CD14-positive monocyte (primary cell): Measurements from ENCODE around the gene ZNF10. TPM values are rescaled to one million over a fixed set of nuclear protein-coding genes. Genes with fewer than 3 reads are reported as not detected.

ENCODE experiments used
- DNase-seq, 3 donors: peaks; one replicate each; pipeline ENCODE4 v3.0.0-alpha.2; 2011 to 2022
- H2AFZ ChIP-seq: 2 replicates; pipeline ENCODE4 v1.6.0; 2012; ENCODE audit warnings: mild to moderate bottlenecking, low read depth, low read length, inconsistent platforms; ENCODE audit not compliant: insufficient read depth, poor library complexity, severe bottlenecking
- H3K27ac ChIP-seq, 2 donors: 1 replicate in 1 of 2; 2 replicates in 1 of 2; pipeline ENCODE4 v1.5.1; 2012 to 2013; ENCODE audit warnings: low read length in 2 of 2, control low read depth in 1 of 2, inconsistent platforms in 1 of 2, low read depth in 1 of 2, mild to moderate bottlenecking in 1 of 2
- H3K27me3 ChIP-seq, 2 donors: one replicate each; pipeline versions ENCODE4 v1.6.0 to v1.6.1; 2011 to 2013; ENCODE audit warnings: low read length in 2 of 2; ENCODE audit not compliant: control insufficient read depth in 2 of 2, insufficient read depth in 2 of 2
- H3K36me3 ChIP-seq, 2 donors: replicated peaks in 1 of 2; 1 replicate in 1 of 2; 2 replicates in 1 of 2; pipeline versions ENCODE4 v1.5.1 to v1.6.1; 2012 to 2013; ENCODE audit warnings: low read length in 2 of 2, control low read depth in 1 of 2, inconsistent platforms in 1 of 2, mild to moderate bottlenecking in 1 of 2; ENCODE audit not compliant: insufficient read depth in 2 of 2, control insufficient read depth in 1 of 2
- H3K4me1 ChIP-seq, 2 donors: 1 replicate in 1 of 2; 2 replicates in 1 of 2; pipeline versions ENCODE4 v1.5.1 to v1.6.1; 2012 to 2013; ENCODE audit warnings: low read length in 2 of 2, control low read depth in 1 of 2, inconsistent platforms in 1 of 2, mild to moderate bottlenecking in 1 of 2, moderate library complexity in 1 of 2; ENCODE audit not compliant: insufficient read depth in 2 of 2, control insufficient read depth in 1 of 2
- H3K4me2 ChIP-seq: replicated peaks from 2 replicates; pipeline ENCODE3; 2012; ENCODE audit warnings: low read length, moderate library complexity, mild to moderate bottlenecking; ENCODE audit not compliant: poor library complexity, severe bottlenecking; ENCODE audit errors: extremely low read depth
- H3K4me3 ChIP-seq, 3 experiments: fragments of 200-600 bp in 1 of 3; sonication (generic) in 1 of 3; replicated peaks in 1 of 3; 1 replicate in 2 of 3; 2 replicates in 1 of 3; pipeline ENCODE4 v1.5.1; 2011 to 2013; ENCODE audit warnings: low read length in 3 of 3, mild to moderate bottlenecking in 3 of 3, control low read depth in 2 of 3, low read depth in 2 of 3, inconsistent platforms in 1 of 3, moderate library complexity in 1 of 3
- H3K79me2 ChIP-seq: 2 replicates; pipeline ENCODE4 v1.6.0; 2012; ENCODE audit warnings: mild to moderate bottlenecking, control low read depth, inconsistent platforms, low read length, moderate library complexity; ENCODE audit not compliant: insufficient read depth
- H3K9ac ChIP-seq: 2 replicates; pipeline ENCODE4 v1.6.0; 2017; ENCODE audit warnings: low read length, mild to moderate bottlenecking; ENCODE audit not compliant: insufficient read depth, poor library complexity, severe bottlenecking
- H3K9me3 ChIP-seq, 2 donors: replicated peaks in 1 of 2; 1 replicate in 1 of 2; 2 replicates in 1 of 2; pipeline versions ENCODE4 v1.5.1 to v1.6.1; 2012 to 2013; ENCODE audit warnings: low read length in 2 of 2, control low read depth in 1 of 2; ENCODE audit not compliant: control insufficient read depth in 1 of 2, insufficient read depth in 1 of 2
- H4K20me1 ChIP-seq: 2 replicates; pipeline ENCODE4 v1.6.0; 2012; ENCODE audit warnings: mild to moderate bottlenecking, low read length, control low read depth, moderate library complexity; ENCODE audit not compliant: insufficient read depth
- H3K27ac Mint-ChIP-seq, 7 donors: one replicate each; pipeline ENCODE4 v1.8.0; 2020; ENCODE audit warnings: mild to moderate bottlenecking in 7 of 7, mixed read lengths in 7 of 7, moderate library complexity in 6 of 7, inconsistent platforms in 2 of 7
- H3K27me3 Mint-ChIP-seq, 3 donors: one replicate each; pipeline ENCODE4 v1.8.0; 2021 to 2022; ENCODE audit warnings: low read depth in 3 of 3, mild to moderate bottlenecking in 3 of 3, mixed read lengths in 3 of 3, moderate library complexity in 3 of 3, inconsistent platforms in 1 of 3
- H3K36me3 Mint-ChIP-seq, 2 donors: one replicate each; pipeline ENCODE4 v1.8.0; 2020; ENCODE audit warnings: mixed read lengths in 2 of 2, inconsistent platforms in 1 of 2, mild to moderate bottlenecking in 1 of 2
- H3K4me1 Mint-ChIP-seq: one replicate; pipeline ENCODE4 v1.8.0; 2020; ENCODE audit warnings: mild to moderate bottlenecking, mixed read lengths
- H3K4me3 Mint-ChIP-seq, 2 donors: one replicate each; pipeline ENCODE4 v1.8.0; 2020; ENCODE audit warnings: mild to moderate bottlenecking in 2 of 2, mixed read lengths in 2 of 2, moderate library complexity in 1 of 2
- H3K9me3 Mint-ChIP-seq, 7 donors: one replicate each; pipeline ENCODE4 v1.8.0; 2020 to 2022; ENCODE audit warnings: mixed read lengths in 7 of 7, mild to moderate bottlenecking in 6 of 7, moderate library complexity in 6 of 7, inconsistent platforms in 2 of 7
- WGBS: methylation state at CpG from one replicate; pipeline ENCODE4 v1.1.5; 2013; ENCODE audit warnings: missing lambda C conversion rate; ENCODE audit not compliant: insufficient coverage; 5-methylcytosine and 5-hydroxymethylcytosine counted together
- intact Hi-C, 2 donors: fragments of 100-400 bp; cut with micrococcal nuclease; formaldehyde crosslinking; loops; one replicate each; pipeline versions ENCODE4 v1.15.0 to v1.15.1; 2023
- polyA plus RNA-seq, 3 donors: library from polyadenylated mRNA; depleted of rRNA in 1 of 3; unstranded in 2 of 3; stranded (reverse) in 1 of 3; fragments of 300-500 nt in 2 of 3; fragments of >200 nt in 1 of 3; fragmentation: Illumina TruSeq in 2 of 3; gene quantifications; 1 replicate in 2 of 3; 2 replicates in 1 of 3; pipeline ENCODE4 v1.2.3, GENCODE V29; 2012 to 2021
- TF ChIP-seq, protein P1 (sequence below): fragments of 200-600 bp; IDR thresholded peaks from one replicate; pipeline ENCODE4 v1.8.0; 2022; ENCODE audit warnings: antibody characterized with exemption, mild to moderate bottlenecking

Gene ZNF10
- polyA plus RNA-seq, 3 donors, result 0.68 to 1.00 (median 0.79) TPM

- intact Hi-C loops, result loop anchor here in 1 of 2 donors (5.0 kb wide), 2 partner anchors 176 to 196 kb away; partner anchors contain the start of gene CHFR
- DNase-seq, result no peak
- peaks cover 0 to 4% (median 0%) of the 10 kb centered on the region in 3 donors for H3K27me3 Mint-ChIP-seq
These were observed 47.1 kb upstream of the ZNF10 start for GRCh38 chr12:133083345-133083744.

GRCh38 chr12:133105620-133106019, 24.8 kb upstream of the ZNF10 start:
- Mint-ChIP-seq H3K9me3 (peaks cover 47 to 97% (median 89%) of the 10 kb centered on the region in 7 donors), H3K27ac (no peak overlapping the region), H3K27me3 (peaks cover 0 to 2% (median under 1%) of the 10 kb centered on the region in 3 donors), H3K4me1 (no peaks in the 10 kb centered on the region), H3K4me3 (no peak overlapping the region), H3K36me3 (peaks cover 41 to 49% of the 10 kb centered on the region in 2 donors)
- Histone ChIP-seq H3K9ac (no peak overlapping the region), H3K4me3 (peak overlapping the region in 1 of 3 experiments; percentile 53), H3K36me3 (peaks cover 27 to 76% of the 10 kb centered on the region in 2 donors), H2AFZ (no peak overlapping the region), H3K4me2 (no peak overlapping the region), H4K20me1 (no peaks in the 10 kb centered on the region), H3K27me3 (no peaks in the 10 kb centered on the region), H3K79me2 (no peaks in the 10 kb centered on the region), H3K4me1 (no peaks in the 10 kb centered on the region), H3K27ac (no peak overlapping the region), H3K9me3 (peaks cover 52 to 100% of the 10 kb centered on the region in 2 donors)
- TF ChIP-seq, protein P1, sequence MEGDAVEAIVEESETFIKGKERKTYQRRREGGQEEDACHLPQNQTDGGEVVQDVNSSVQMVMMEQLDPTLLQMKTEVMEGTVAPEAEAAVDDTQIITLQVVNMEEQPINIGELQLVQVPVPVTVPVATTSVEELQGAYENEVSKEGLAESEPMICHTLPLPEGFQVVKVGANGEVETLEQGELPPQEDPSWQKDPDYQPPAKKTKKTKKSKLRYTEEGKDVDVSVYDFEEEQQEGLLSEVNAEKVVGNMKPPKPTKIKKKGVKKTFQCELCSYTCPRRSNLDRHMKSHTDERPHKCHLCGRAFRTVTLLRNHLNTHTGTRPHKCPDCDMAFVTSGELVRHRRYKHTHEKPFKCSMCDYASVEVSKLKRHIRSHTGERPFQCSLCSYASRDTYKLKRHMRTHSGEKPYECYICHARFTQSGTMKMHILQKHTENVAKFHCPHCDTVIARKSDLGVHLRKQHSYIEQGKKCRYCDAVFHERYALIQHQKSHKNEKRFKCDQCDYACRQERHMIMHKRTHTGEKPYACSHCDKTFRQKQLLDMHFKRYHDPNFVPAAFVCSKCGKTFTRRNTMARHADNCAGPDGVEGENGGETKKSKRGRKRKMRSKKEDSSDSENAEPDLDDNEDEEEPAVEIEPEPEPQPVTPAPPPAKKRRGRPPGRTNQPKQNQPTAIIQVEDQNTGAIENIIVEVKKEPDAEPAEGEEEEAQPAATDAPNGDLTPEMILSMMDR, result no peak
- WGBS, result no CpG with 5 or more reads among the region's 3 CpGs
- no peak for DNase-seq
- intact Hi-C loops, result no loop called here

More at GRCh38 chr12:133083345-133083744, 47.1 kb upstream of the ZNF10 start:
- 95% methylated on average over 5 of the region's 6 CpGs for WGBS
- Histone ChIP-seq H4K20me1 (no peaks in the 10 kb centered on the region), H2AFZ (no peak overlapping the region), H3K4me3 (peak overlapping the region in 1 of 3 experiments; percentile 86), H3K27ac (no peak overlapping the region), H3K4me2 (no peak overlapping the region), H3K9ac (no peak overlapping the region), H3K36me3 (peaks cover 40 to 69% of the 10 kb centered on the region in 2 donors), H3K79me2 (peaks cover 13% of the 10 kb centered on the region), H3K4me1 (peaks cover 11 to 12% of the 10 kb centered on the region in 2 donors), H3K27me3 (no peaks in the 10 kb centered on the region), H3K9me3 (peaks cover 44 to 87% of the 10 kb centered on the region in 2 donors)
- peaks cover 58 to 75% of the 10 kb centered on the region in 2 donors for H3K36me3 Mint-ChIP-seq
- TF ChIP-seq, protein P1, result no peak
- peaks cover 5% of the 10 kb centered on the region for H3K4me1 Mint-ChIP-seq
- H3K4me3 Mint-ChIP-seq, result no peak overlapping the region
- no peak overlapping the region for H3K27ac Mint-ChIP-seq
- peaks cover 46 to 72% (median 66%) of the 10 kb centered on the region in 7 donors for H3K9me3 Mint-ChIP-seq
